Suppressor macrophage (primary cell): Measurements from ENCODE around the gene SLC46A3.

Experiments used
- DNase-seq, 4 experiments: peaks; one replicate each; pipeline ENCODE4 v3.0.0-alpha.2; 2020 to 2022
- total RNA-seq, 17 experiments: gene quantifications; one replicate each; lab custom pipeline; 2026; ENCODE audit warnings: mixed read lengths in 6 of 17, inconsistent platforms in 3 of 17; lab: John Stamatoyannopoulos, UW

SLC46A3 gene
- 5.3 to 41.3 (median 23.6) reads per million in 17 experiments for total RNA-seq

DNA sequence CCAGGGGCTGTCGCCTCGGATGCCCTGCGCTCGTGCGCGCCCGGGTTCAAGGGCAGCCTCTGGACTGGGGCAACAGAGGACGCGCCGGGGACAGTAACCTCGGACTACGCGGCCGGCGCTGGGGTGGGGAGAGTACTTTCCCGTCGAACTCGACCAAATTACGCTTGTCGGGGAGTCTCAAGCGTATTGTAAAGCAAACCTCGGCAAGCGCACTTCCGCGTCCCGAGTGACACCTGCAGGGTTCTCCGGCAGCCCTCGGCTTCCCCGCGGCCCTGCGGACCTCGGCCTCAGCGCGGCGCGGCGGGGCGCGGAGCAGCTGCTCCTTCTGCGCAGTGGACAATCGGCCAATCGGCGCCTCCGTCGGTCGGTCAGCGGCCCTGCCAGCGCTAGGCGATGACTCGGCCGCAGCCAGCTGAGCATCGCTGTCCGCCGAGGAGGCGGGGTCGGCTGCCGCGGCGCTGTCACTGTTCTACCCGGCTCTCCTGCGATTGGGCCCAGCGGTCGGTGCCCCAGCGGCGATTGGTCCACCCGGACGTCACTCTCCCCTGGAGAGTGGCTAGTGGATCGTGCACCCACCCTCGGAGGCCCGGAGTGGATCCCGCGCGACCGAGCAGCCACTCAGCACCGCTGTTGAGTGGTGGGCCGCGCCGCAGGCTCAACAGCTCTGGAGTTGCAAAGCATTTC, at the start of gene SLC46A3:
Gene SLC46A3 (minus strand): TSS at position 428 of the 684 bp plus-strand sequence. CDS start 972 bp downstream, outside the sequence.
- peak; percentile 98 to 99 (median 99) for DNase-seq

- no peak for DNase-seq
Measured at GRCh38 chr13:28763887-28764286, 45.1 kb upstream of the SLC46A3 start.

DNA sequence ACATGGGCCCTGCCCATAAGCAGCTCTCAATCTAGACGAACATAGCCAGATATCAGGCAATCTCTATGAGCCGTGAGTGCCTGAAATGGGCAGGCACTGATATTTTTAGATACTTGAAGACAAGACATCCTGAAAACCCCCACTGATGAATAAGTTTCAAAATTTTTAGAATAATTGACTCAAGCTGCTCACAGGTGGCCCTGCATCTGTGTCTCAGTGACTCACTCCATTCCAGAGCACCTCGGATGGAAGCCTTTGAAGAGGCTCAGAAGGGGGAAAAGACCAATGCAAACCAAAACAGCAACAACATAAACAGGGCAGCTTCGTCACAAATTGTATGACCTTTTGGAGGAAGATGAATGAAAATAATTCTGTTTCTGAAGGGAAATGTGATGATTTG, 42.8 kb upstream of the SLC46A3 start:
- DNase-seq, result no peak

GRCh38 chr13:28755546-28755870, 36.7 kb upstream of the SLC46A3 start:
- DNase-seq, result no peak

DNA sequence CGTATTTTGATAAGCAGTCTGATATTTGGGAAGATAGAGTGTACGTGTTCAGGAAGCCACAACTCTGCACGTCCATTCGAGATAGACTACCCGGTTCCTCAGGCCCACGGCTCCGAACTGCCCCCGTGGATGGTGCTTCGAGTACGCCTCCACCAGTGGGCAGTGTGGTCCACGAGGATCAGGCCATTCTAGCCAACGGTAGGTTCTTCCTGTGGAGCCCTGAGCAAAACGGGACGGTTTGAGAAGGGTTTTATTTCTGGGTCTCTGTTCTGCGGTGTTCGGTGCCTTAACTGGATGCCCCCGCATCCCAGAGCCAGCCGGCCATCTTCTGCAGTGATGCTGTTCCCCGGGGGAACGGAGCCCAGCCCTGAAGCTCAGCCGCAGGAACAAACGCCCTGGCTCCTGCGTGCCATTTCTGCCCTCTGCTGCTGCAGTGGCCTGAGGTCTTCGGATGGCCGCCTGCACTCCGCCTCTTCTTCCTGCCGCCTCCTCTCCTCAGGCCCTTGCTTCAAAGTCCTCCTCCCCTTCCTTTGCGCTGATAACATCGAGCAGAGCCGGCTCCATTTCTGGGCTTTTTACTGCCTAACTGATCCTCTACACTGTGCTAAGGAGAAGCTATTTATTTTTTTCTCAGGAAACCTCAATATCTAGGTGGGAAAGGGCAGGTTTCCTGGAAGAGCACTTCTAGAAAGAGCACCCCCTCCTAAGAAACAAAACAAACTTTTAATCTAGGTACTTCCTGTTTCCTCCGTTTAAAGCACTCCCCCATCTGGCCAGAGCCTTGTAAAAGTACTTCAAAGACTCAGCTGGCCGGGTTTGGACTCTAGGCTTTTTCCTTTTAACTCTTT, 36.2 kb upstream of the SLC46A3 start:
- DNase-seq, result peak; percentile 63 to 75 (median 69)

DNA sequence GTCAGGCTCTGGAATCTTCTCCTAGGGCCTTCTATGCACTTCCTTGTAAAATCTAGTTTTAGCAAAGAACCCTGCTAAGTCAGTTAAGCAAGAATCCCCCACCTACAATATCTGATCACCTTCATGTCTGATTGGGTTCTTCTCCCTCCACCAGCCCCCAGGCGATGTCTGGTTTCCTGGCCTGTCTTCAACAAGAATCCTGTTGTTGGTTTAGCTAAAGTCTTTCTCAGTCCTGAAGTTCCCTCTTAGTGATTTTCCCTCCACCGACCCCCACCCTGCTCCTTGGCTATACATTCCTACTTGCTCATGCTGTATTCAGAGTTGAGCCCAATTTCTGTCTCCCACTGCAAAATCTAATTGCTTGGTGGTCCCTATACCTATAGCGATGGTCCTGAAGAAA, 35.2 kb upstream of the SLC46A3 start:
- no peak for DNase-seq

- DNase-seq, result peak; percentile 75 to 87 (median 81)
Measured at GRCh38 chr13:28753208-28753892, 34.6 kb upstream of the SLC46A3 start.

DNA sequence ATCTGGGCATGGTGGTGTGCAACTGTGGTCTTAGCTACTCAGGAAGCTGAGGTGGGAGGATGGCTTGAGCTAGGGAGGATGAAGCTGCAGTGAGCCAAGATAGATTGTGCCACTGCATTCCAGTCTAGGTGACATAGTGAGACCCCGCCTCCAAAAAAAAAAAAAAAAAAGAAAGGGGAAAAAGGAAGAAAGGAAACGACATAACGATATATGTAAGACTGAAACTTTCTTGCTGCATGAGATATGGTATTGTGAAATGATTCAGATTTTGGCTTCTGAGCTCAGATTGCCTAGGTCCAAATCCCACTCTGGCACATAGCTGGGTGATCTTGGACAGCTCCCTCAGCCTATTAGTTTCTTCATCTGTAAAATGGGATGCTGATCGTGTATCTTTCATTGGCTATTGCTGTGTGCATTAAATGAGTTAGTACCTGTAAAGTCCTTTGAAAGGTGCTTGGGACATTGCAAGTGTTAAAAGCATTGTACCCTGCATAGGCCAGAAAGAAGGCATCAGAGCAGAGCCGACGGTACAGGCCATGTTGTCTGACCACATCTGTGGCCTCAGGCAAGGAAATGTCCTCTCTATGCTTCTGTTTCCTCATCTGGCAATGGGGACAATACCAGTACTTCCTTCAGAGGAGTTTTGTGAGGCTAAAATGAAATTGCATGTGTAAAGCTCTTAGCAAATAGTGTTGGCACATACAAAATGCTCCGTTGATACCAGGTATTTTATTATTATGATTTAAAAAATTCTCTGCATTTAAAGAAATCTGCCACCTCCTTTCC, 32.6 kb upstream of the SLC46A3 start:
- DNase-seq, result peak in 3 of 4 experiments; percentile 24 to 62 (median 40)

DNA sequence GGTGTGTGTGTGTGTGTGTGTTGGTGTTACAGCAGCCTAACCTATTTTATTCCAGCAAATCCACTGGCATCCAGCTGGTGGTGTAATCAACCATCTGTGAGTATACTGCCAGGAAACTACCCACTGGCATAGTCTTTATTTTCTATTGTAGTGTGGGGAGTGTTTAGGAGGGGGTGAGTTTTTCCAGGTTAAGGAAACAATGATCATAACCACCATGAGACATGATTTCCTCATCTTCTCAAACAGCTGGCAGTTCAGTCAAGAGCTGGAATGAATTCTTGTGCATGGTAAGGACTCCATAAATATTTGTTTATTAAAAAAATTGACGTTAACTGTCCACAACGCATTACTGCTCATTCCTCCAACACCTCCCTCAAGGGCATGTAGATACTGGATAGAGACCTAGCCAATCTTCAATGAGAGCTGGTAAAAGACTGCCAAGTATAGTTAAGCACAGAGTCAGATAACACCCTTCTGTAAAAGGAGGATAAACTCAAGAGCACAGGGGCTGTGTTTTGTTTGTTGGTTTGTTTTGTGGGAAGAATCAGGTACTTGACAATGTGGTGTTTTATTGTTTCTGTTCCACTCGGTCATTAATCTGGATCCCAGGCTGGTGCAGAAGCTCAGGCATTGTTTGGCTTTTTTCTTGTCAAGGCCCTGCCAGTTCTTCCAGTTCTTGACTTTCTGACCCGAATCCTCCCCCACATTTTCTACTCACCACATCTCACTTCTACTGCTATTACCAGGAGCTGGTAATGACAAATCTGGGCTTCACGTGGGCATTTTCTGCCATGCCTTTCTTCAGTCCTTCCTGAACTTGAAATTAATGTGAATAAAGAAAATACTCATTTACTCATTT, 31.6 kb upstream of the SLC46A3 start:
- DNase-seq, result peak in 1 of 4 experiments; percentile 34

DNA sequence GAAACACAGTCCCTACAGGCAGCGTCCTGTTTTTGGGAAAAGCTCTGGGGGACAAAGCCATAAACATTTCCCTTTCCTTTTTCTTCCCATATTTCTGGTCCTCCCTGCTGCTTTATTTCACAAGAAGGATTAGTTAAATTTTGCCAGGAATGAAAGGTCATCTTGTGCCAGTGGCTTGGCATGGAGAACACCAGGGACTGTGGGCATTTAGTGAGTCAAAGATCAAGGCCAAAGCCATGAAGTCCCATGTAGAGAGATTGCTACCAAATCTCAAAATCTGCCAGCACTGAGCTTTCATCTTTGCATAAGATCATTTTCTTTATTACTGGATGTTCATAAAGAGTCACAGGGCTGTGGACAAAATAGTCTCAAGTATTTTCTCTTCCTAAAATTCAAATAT, 29.1 kb upstream of the SLC46A3 start:
- DNase-seq, result no peak

- DNase-seq, result no peak
Measured at GRCh38 chr13:28746287-28746612, 27.5 kb upstream of the SLC46A3 start.

DNA sequence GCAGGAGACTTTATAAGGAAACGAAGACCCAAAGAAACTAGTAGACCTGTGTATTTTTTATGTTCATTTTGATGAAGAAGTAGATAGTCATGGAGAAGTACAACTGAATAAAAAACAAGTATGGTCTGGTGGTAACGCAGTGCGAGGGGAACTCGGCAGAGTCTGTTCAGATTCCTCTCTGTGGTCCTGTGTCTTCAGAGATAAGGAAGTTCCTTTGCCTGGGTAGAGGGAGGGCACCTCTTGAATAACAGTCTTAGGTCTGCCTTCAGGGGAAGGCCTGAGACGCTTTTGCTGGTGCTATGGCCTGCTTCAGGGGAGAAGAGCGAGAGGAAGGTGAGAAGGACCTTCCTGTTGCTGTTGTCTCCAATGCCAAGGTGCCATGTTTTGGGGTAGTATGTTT, 25.9 kb upstream of the SLC46A3 start:
- peak; percentile 69 to 76 (median 72) for DNase-seq

GRCh38 chr13:28744091-28744536, 25.3 kb upstream of the SLC46A3 start:
- DNase-seq, result peak; percentile 87 to 94 (median 91)

- no peak for DNase-seq
Measured at GRCh38 chr13:28743499-28744083, 24.8 kb upstream of the SLC46A3 start.

DNA sequence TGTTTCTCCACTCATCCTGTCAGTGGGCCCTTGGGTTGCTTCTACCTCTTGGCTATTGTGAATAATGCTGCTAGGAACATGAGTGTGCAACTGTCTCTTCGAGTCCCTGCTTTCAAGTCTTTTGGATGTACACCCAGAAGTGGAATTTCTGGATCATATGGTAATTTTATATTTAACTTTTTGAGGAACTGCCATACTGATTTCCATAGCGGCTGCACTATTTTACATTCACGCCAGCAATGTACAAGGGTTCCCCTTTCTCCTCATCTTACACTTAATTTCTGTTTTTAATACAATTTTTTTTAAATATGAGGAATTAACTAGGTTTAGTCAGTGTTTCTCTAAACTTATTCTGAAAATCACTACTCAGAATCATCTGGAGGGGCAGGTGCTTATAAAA, 24.2 kb upstream of the SLC46A3 start:
- DNase-seq, result peak in 3 of 4 experiments; percentile 45 to 80 (median 75)

GRCh38 chr13:28742445-28742844, 23.7 kb upstream of the SLC46A3 start:
- DNase-seq, result peak in 2 of 4 experiments; percentile 48

DNA sequence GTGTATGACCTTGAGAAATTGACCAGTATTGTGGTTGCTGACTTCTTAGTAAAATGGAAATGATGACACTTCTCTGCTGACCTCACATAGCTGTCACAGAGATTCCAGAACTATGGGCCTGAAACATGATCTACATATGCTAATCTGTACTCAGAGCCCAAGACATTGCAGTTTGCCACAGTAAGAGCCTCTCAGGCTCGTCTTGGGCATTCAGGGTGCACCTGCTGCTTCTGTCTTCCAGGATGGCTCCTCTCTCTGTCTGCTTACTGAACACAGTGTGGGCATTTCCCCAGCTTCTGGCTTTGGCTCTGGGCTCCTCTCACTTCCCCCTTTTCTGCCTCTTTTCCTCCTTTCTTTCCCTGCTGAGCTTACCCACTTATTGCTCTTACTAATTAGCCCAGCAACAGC, 22.3 kb upstream of the SLC46A3 start:
- peak; percentile 54 to 74 (median 66) for DNase-seq

- DNase-seq, result no peak
Measured at GRCh38 chr13:28739376-28739775, 20.6 kb upstream of the SLC46A3 start.

- DNase-seq, result no peak
Measured at GRCh38 chr13:28735481-28736029, 16.8 kb upstream of the SLC46A3 start.

GRCh38 chr13:28734906-28735305, 16.1 kb upstream of the SLC46A3 start:
- DNase-seq, result peak in 2 of 4 experiments; percentile 46 to 58

DNA sequence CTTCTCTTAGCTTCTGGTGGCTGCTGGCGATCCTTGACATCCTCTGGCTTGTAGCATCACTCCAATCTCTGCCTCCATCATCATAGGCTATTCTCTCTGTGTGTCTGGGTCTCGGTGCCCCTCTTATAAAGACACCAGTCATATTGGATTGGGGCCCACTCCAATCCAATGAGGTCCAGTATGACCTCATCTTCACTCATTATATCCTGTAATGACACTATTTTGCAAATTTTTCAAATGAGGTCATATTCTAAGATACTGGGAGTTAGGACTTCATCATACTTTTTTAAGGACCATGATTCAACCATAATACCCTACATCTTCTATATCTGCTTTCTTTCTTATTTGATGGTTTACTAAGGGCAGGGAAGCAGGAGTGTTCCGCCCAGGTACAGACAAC, 12.0 kb upstream of the SLC46A3 start:
- no peak for DNase-seq
